Activated B cell treated with CpG ODN at 0.5 μM for 24 hours (primary cell): ENCODE data around the gene ERC1. TPM values are rescaled to one million over a fixed set of nuclear protein-coding genes. Genes with fewer than 3 reads are reported as not detected.

Experiments used
- ATAC-seq: fragments of 200-7000 bp; cut with Tn5 transposase; one replicate; pipeline ENCODE4 v1.10.0; 2021; ENCODE audit warnings: low read depth, mild to moderate bottlenecking, moderate library complexity
- CTCF ChIA-PET: fragments of 350-600 bp; sonication (Branson Sonifier 250); formaldehyde crosslinking; loops from one replicate; lab custom pipeline; 2021; ENCODE audit warnings: antibody characterized with exemption; lab: Charles Lee
- POLR2A ChIA-PET: fragments of 350-600 bp; sonication (Branson Sonifier 250); formaldehyde crosslinking; loops from one replicate; lab custom pipeline; 2021; ENCODE audit warnings: antibody characterized with exemption; lab: Charles Lee
- DNase-seq: peaks from one replicate; pipeline ENCODE4 v3.0.0; 2022
- H3K27ac Mint-ChIP-seq: one replicate; pipeline ENCODE4 v1.8.0; 2020; ENCODE audit warnings: mixed read lengths
- H3K27me3 Mint-ChIP-seq: one replicate; pipeline ENCODE4 v1.8.0; 2021; ENCODE audit warnings: mixed read lengths
- H3K36me3 Mint-ChIP-seq: one replicate; pipeline ENCODE4 v1.8.0; 2021; ENCODE audit warnings: low read depth, mixed read lengths
- H3K4me1 Mint-ChIP-seq: one replicate; pipeline ENCODE4 v1.8.0; 2021; ENCODE audit warnings: mixed read lengths
- H3K4me3 Mint-ChIP-seq: one replicate; pipeline ENCODE4 v1.8.0; 2020; ENCODE audit warnings: mild to moderate bottlenecking, mixed read lengths
- H3K9me3 Mint-ChIP-seq: one replicate; pipeline ENCODE4 v1.8.0; 2020; ENCODE audit warnings: mixed read lengths
- intact Hi-C: fragments of 100-400 bp; cut with micrococcal nuclease; formaldehyde crosslinking; loops from one replicate; pipeline ENCODE4 v1.15.1; 2024
- total RNA-seq: library from RNA; stranded (reverse); gene quantifications from 2 replicates; pipeline ENCODE4 v1.2.3, GENCODE V29; 2022
- TF ChIP-seq, protein P1 (sequence below): fragments of 200-600 bp; IDR thresholded peaks from one replicate; pipeline ENCODE4 v1.8.0; 2022; ENCODE audit warnings: antibody characterized with exemption, mild to moderate bottlenecking

ERC1 gene
- total RNA-seq, 1 donor from 2014 or later: 57.0 TPM

DNA sequence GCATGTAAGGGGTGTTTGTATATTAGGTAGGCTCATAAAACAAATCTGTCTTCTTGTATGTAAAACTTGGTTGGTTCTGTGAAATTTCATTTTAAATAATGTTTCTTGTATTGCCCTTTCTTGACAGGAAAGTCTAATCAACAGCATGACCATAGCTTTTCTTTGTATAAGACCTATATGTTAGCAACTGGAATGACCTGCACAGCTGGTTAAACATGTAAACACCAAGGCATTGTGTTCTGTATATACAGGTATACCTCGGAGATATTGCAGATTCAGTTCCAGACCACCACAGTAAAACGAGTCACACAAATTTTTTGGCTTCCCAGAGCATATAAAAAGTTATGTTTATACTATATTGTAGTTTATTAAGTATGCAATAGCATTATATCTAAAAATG, 183.6 kb downstream of the ERC1 start:
- peaks cover 8% of the 10 kb centered on the region for H3K36me3 Mint-ChIP-seq
- no peaks in the 10 kb centered on the region for H3K27me3 Mint-ChIP-seq
- H3K4me3 Mint-ChIP-seq: no peak overlapping the region
- peaks cover 6% of the 10 kb centered on the region for H3K4me1 Mint-ChIP-seq
- H3K9me3 Mint-ChIP-seq: no peaks in the 10 kb centered on the region
- ATAC-seq: no peak
- TF ChIP-seq, protein P1, sequence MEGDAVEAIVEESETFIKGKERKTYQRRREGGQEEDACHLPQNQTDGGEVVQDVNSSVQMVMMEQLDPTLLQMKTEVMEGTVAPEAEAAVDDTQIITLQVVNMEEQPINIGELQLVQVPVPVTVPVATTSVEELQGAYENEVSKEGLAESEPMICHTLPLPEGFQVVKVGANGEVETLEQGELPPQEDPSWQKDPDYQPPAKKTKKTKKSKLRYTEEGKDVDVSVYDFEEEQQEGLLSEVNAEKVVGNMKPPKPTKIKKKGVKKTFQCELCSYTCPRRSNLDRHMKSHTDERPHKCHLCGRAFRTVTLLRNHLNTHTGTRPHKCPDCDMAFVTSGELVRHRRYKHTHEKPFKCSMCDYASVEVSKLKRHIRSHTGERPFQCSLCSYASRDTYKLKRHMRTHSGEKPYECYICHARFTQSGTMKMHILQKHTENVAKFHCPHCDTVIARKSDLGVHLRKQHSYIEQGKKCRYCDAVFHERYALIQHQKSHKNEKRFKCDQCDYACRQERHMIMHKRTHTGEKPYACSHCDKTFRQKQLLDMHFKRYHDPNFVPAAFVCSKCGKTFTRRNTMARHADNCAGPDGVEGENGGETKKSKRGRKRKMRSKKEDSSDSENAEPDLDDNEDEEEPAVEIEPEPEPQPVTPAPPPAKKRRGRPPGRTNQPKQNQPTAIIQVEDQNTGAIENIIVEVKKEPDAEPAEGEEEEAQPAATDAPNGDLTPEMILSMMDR: no peak
- H3K27ac Mint-ChIP-seq: no peak overlapping the region
- CTCF ChIA-PET: no interaction called here
- intact Hi-C loops: no loop called here
- POLR2A ChIA-PET: no interaction called here
- DNase-seq: no peak

DNA sequence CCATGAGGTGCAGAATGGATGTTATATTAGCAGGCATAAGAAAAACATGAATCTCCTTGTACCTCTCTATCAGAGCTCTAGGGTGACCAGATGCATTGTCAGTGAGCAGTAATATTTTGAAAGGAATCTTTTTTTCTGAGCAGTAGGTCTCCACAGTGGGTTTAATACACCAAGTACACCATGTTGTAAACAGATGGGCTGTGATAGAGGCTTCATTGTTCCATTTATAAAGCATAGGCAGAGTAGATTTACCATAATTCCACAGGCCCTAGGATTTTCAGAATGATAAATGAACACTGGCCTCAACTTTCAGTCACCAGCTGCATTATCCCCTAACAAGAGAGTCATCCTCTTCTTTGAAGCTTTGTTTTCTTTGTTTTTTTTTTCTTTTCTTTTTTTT, 185.2 kb downstream of the ERC1 start:
- TF ChIP-seq, protein P1: no peak
- H3K27ac Mint-ChIP-seq: no peak overlapping the region
- DNase-seq (no peak), ATAC-seq (no peak)
- no peaks in the 10 kb centered on the region for H3K27me3 Mint-ChIP-seq
- H3K36me3 Mint-ChIP-seq: peaks cover 17% of the 10 kb centered on the region
- POLR2A ChIA-PET: interaction anchor here (0.7 kb wide), 1 partner anchor 407 kb away, joined by 3 read pairs; no protein-coding TSS in a partner anchor
- CTCF ChIA-PET: no interaction called here
- intact Hi-C loops: no loop called here
- H3K4me3 Mint-ChIP-seq: no peak overlapping the region
- no peaks in the 10 kb centered on the region for H3K9me3 Mint-ChIP-seq
- peaks cover 6% of the 10 kb centered on the region for H3K4me1 Mint-ChIP-seq

DNA sequence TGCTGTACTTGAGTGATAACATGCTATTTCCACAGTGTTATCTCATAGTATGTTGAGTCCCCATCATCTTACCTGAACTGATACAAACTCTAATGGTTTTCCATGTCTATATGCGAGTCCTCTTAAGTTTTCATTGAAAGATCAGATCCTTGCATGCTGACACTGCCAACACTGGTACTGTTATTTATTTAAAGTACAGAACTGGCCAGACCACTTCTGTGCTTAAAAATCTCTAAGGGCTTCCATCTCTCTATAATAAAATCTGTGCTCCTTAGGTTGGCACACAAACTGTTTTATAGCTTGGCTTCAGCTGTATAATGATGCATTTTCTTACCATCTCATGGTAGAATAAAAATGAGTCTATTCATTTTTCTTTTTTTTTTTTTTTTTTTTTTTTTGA, 188.1 kb downstream of the ERC1 start:
- TF ChIP-seq, protein P1: no peak
- DNase-seq (no peak), ATAC-seq (no peak)
- no peaks in the 10 kb centered on the region for H3K9me3 Mint-ChIP-seq
- ChIA-PET CTCF (interaction anchor here (0.5 to 1.4 kb wide), 2 partner anchors 61 to 404 kb away, joined by 3 read pairs; no protein-coding TSS in a partner anchor), POLR2A (no interaction called here)
- H3K4me1 Mint-ChIP-seq: no peaks in the 10 kb centered on the region
- no peak overlapping the region for H3K27ac Mint-ChIP-seq
- intact Hi-C loops: no loop called here
- no peaks in the 10 kb centered on the region for H3K27me3 Mint-ChIP-seq
- H3K36me3 Mint-ChIP-seq: peaks cover 32% of the 10 kb centered on the region
- H3K4me3 Mint-ChIP-seq: no peak overlapping the region

GRCh38 chr12:1182069-1182468, 191.0 kb downstream of the ERC1 start:
- DNase-seq: no peak
- Mint-ChIP-seq H3K4me3 (no peak overlapping the region), H3K27me3 (no peaks in the 10 kb centered on the region), H3K36me3 (peaks cover 45% of the 10 kb centered on the region), H3K9me3 (no peaks in the 10 kb centered on the region), H3K4me1 (peaks cover 6% of the 10 kb centered on the region), H3K27ac (no peak overlapping the region)
- POLR2A ChIA-PET: interaction anchor here (1.0 to 1.3 kb wide), 2 partner anchors 11 to 18 kb away, joined by 3 read pairs; no protein-coding TSS in a partner anchor
- intact Hi-C loops: no loop called here
- no peak for ATAC-seq
- TF ChIP-seq, protein P1: no peak
- CTCF ChIA-PET: no interaction called here

- Mint-ChIP-seq H3K9me3 (no peaks in the 10 kb centered on the region), H3K4me1 (peaks cover 6% of the 10 kb centered on the region), H3K27me3 (no peaks in the 10 kb centered on the region), H3K4me3 (no peak overlapping the region), H3K36me3 (peaks cover 57% of the 10 kb centered on the region), H3K27ac (no peak overlapping the region)
- ChIA-PET POLR2A (no interaction called here), CTCF (no interaction called here)
- TF ChIP-seq, protein P1: no peak
- intact Hi-C loops: no loop called here
- ATAC-seq: no peak
- no peak for DNase-seq
These were observed 193.4 kb downstream of the ERC1 start for GRCh38 chr12:1184402-1184801.
